GM12865 (cell line): ENCODE data around the gene AUP1.
A peak's percentile ranks its signal among the peaks of the same experiment; 100 is the strongest.

Experiments
- DNase-seq: peaks from one replicate; pipeline ENCODE4 v3.0.0; 2010; ENCODE audit warnings: low read depth
- H3K4me3 ChIP-seq: 2 replicates; pipeline ENCODE4 v1.5.1; 2011; ENCODE audit warnings: mild to moderate bottlenecking, low read depth, low read length, control low read depth
- TF ChIP-seq, protein P1 (sequence below): IDR thresholded peaks from 2 replicates; pipeline ENCODE4 v1.5.1; 2011; ENCODE audit warnings: low read length, control low read depth, low read depth, inconsistent platforms; ENCODE audit not compliant: insufficient read depth; ENCODE audit errors: missing control alignments

The AUP1 gene, protein sequence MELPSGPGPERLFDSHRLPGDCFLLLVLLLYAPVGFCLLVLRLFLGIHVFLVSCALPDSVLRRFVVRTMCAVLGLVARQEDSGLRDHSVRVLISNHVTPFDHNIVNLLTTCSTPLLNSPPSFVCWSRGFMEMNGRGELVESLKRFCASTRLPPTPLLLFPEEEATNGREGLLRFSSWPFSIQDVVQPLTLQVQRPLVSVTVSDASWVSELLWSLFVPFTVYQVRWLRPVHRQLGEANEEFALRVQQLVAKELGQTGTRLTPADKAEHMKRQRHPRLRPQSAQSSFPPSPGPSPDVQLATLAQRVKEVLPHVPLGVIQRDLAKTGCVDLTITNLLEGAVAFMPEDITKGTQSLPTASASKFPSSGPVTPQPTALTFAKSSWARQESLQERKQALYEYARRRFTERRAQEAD

DNA sequence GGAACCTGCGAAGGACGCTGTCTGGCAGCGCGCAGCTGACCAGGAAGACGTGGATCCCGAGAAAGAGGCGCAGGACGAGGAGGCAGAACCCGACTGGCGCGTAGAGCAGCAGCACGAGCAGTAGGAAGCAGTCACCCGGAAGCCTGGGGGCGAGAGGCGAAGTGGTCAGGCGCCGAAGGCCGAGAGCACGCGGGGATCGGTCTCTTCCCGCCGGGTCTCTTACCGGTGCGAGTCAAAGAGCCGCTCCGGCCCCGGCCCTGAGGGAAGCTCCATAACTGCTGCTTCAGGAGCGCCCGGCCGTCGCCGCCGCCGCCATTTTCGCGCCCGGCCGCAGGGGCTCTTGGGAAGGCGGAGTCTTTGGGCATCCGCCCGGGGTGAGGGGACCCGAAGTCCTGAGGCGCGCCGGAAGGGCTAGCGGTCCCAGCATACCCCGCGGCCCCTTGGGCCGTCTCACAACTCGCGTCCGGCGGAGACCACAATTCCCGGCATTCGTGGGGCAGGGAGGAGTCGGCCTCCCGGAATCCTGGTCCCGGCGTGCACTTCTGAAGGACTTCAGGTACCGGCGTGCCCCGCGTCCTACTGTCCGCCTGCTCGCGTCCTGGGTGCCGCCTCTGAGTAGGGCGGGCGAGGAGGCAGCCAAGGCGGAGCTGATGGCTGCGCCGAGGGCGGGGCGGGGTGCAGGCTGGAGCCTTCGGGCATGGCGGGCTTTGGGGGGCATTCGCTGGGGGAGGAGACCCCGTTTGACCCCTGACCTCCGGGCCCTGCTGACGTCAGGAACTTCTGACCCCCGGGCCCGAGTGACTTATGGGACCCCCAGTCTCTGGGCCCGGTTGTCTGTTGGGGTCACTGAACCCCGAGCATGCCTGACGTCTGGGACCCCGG, at the start of gene AUP1, which contains the start of gene HTRA2:
Gene AUP1, minus strand, starts transcription at position 350 of the 882 bp plus-strand sequence. Its CDS starts 77 bp downstream, at position 273.
Gene HTRA2, plus strand, starts transcription at position 577 of the 882 bp plus-strand sequence. Its CDS starts 74 bp downstream, at position 651.
- H3K4me3 ChIP-seq: peak within 1 kb of the TSS; percentile 95
- peak; percentile 100 for DNase-seq
- TF ChIP-seq, protein P1, sequence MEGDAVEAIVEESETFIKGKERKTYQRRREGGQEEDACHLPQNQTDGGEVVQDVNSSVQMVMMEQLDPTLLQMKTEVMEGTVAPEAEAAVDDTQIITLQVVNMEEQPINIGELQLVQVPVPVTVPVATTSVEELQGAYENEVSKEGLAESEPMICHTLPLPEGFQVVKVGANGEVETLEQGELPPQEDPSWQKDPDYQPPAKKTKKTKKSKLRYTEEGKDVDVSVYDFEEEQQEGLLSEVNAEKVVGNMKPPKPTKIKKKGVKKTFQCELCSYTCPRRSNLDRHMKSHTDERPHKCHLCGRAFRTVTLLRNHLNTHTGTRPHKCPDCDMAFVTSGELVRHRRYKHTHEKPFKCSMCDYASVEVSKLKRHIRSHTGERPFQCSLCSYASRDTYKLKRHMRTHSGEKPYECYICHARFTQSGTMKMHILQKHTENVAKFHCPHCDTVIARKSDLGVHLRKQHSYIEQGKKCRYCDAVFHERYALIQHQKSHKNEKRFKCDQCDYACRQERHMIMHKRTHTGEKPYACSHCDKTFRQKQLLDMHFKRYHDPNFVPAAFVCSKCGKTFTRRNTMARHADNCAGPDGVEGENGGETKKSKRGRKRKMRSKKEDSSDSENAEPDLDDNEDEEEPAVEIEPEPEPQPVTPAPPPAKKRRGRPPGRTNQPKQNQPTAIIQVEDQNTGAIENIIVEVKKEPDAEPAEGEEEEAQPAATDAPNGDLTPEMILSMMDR: no peak

DNA sequence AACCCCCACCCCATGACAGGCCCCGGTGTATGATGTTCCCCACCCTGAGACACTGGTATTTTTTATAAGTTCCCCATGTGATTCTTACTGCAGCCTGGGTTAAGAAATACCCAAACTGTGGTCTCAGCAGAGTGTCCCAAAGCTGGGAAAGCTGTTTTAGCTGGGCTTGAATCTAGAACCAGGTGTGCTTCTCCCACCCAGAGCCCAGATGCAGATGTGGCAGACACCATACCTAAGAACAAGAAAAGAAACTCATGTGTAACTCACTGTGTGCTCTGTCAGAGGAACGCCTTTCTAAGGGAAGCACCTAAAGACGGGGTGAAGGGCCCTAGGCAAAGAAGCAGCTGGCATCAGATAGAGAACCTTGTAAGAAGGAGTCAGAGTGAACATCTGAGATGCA, 48.9 kb upstream of the AUP1 start:
- H3K4me3 ChIP-seq: no peak overlapping the region
- DNase-seq: peak; percentile 77
- TF ChIP-seq, protein P1: no peak

DNA sequence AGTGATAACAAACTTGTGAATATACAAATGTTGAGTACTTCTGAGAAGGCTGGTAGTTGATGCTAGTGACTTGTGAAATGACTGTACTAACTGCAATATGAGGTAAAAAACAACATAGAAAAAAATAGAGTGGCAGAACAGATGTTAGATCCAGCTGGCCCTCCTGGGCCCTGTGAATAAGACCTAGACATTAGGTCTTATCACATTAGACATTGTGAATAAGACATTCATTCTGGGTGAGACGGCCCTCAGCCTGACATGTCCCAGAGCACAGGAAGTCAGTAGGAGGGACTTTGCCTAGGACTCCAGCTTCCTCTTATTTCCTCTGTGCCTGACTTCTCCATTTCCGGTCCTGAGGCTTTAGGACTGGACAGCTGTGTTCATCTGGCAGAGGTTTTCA, 47.9 kb upstream of the AUP1 start:
- peak; percentile 71 for DNase-seq
- no peak overlapping the region for H3K4me3 ChIP-seq
- TF ChIP-seq, protein P1: no peak

DNA sequence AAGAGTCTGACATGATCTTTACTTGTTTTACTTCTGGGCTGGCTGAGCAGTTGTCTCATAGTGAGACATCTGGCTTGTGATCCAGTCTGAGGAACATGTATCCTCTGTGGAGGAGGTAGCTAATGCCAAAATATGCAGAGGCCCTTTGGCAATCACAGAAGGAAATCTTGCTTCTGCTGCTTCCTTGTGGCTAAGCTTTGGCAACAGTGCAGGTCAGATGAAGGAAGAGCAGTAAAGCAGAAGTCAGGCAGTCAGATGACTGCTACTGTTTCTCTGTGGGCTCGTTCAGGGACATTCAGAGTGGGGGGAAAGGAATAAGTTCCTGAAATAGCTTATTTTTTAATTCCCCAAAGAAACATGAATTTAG, 47.3 kb upstream of the AUP1 start:
- TF ChIP-seq, protein P1: no peak
- H3K4me3 ChIP-seq: no peak overlapping the region
- no peak for DNase-seq

DNA sequence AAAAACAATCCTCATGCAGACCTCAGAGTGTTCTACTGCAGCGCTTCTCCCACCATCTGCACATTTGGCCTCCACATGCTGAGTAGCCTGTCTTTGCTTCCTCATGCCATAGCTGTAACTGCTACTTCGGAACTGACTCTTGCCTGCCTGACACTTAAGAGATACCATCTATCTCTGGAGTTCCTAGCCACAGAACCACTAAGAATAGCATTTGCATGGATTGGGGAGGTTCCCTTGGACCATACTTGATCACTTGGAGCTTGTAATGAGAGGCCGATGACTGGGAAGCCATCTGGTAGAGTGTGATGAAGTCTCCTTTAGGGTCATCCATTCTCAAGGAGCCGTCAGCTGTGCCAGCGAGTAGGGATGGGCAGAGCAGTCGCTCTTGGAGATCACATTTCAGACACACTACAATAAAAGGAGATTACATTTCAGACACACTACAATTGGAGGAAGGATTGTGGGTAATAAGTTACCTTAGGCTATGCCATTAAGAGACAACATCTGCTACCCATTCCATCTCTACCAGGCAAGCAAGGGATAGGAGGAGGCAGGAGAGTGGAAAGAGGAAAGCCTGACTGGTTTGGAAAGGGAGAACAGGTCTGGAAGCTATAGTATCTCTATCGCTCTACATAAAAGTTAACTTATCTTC, 46.8 kb upstream of the AUP1 start:
- no peak overlapping the region for H3K4me3 ChIP-seq
- DNase-seq: no peak
- TF ChIP-seq, protein P1: no peak

DNA sequence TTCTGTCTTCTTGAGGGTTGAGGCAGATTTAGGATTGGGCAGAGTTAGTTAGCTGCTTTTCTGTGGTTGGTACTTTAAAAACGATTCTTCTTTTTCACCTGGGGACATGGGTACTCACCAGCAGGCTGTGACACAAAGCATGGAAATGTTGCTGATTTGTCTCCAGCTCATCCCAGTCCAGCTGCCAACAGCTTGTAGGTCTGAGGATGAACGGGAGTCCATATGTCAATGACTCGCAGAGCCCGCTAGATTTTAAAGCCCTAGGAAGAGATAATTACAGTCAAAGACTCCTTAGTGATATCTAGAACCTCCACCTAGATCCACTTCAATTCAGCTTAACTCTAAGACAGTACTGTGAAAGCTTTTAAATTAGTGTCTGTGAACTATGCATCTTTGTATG, 45.8 kb upstream of the AUP1 start:
- no peak overlapping the region for H3K4me3 ChIP-seq
- DNase-seq: no peak
- TF ChIP-seq, protein P1: no peak
